ENCODE results near the gene TMC1.

GRCh38 chr9:72529531-72529930 lies 8.1 kb downstream of the TMC1 start:
- TF ChIP-seq, protein P1, sequence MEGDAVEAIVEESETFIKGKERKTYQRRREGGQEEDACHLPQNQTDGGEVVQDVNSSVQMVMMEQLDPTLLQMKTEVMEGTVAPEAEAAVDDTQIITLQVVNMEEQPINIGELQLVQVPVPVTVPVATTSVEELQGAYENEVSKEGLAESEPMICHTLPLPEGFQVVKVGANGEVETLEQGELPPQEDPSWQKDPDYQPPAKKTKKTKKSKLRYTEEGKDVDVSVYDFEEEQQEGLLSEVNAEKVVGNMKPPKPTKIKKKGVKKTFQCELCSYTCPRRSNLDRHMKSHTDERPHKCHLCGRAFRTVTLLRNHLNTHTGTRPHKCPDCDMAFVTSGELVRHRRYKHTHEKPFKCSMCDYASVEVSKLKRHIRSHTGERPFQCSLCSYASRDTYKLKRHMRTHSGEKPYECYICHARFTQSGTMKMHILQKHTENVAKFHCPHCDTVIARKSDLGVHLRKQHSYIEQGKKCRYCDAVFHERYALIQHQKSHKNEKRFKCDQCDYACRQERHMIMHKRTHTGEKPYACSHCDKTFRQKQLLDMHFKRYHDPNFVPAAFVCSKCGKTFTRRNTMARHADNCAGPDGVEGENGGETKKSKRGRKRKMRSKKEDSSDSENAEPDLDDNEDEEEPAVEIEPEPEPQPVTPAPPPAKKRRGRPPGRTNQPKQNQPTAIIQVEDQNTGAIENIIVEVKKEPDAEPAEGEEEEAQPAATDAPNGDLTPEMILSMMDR (IDR thresholded peaks at IDR 0.05): no peak
- TF ChIP-seq POLR2A (IDR thresholded peaks at IDR 0.05) (no peak), POLR2AphosphoS5 (IDR thresholded peaks at IDR 0.05) (no peak)

Data from upper lobe of left lung (tissue), 4 donors.